K562 (cell line): Measurements from ENCODE around the gene FCER2. TPM values are rescaled to one million over a fixed set of nuclear protein-coding genes. Genes with fewer than 3 reads are reported as not detected.

Source experiments
- ATAC-seq: fragments of 200-7000 bp; cut with Tn5 transposase; 3 replicates; pipeline ENCODE4 v1.9.1; 2020; ENCODE audit warnings: moderate library complexity
- BruUV-seq: library from RNA; stranded (reverse); fragments of 400-500 nt; replicated peaks from 2 replicates; lab custom pipeline; 2021; lab: Mats Ljungman, UMichigan
- CTCF ChIA-PET: fragments of 300-600 bp; formaldehyde crosslinking; extraction: SDS; loops from one replicate; lab custom pipeline; 2021; ENCODE audit warnings: low intra/inter-chr PET ratio; lab: Yijun Ruan, JAX
- POLR2A ChIA-PET: fragments of 300-600, 350-650 bp; sonication (Branson Sonifier 250); formaldehyde crosslinking; extraction: SDS; loops from one replicate; lab custom pipeline; 2021; ENCODE audit warnings: antibody characterized with exemption, inconsistent platforms; lab: Yijun Ruan, JAX
- DNase-seq, 4 experiments: peaks; one replicate each; pipeline versions ENCODE4 v3.0.0 to v3.0.0-alpha.2; 2011 to 2018; ENCODE audit warnings: low spot score in 3 of 4, mixed read lengths in 3 of 4; ENCODE audit errors: extremely low read depth in 1 of 4
- FAIRE-seq: peaks from 2 replicates; lab custom pipeline; 2011; peaks lifted over from hg19 to GRCh38; lab: Jason Lieb, UNC
- H2AFZ ChIP-seq: 2 replicates; pipeline ENCODE4 v1.6.0; 2011; ENCODE audit warnings: low read depth, low read length, control low read depth, inconsistent platforms
- H3K27ac ChIP-seq: fragments of 200-600 bp; 3 replicates; pipeline ENCODE4 v1.8.0; 2011; ENCODE audit warnings: low read depth, mild to moderate bottlenecking, control low read depth, inconsistent platforms, low read length, moderate library complexity, mixed read lengths; ENCODE audit errors: extremely low read depth
- H3K27me3 ChIP-seq, 2 experiments: fragments of 300-600 bp in 1 of 2; 2 replicates in 1 of 2; 3 replicates in 1 of 2; pipeline versions ENCODE4 v1.6.0 to v1.8.0; 2011; ENCODE audit warnings: inconsistent platforms in 2 of 2, low read length in 2 of 2, mild to moderate bottlenecking in 1 of 2, mixed read lengths in 1 of 2, moderate library complexity in 1 of 2; ENCODE audit not compliant: control insufficient read depth in 2 of 2, insufficient read depth in 2 of 2
- H3K36me3 ChIP-seq: fragments of 300-600 bp; 3 replicates; pipeline ENCODE4 v1.8.0; 2011; ENCODE audit warnings: mild to moderate bottlenecking, low read length, inconsistent platforms; ENCODE audit not compliant: control insufficient read depth, insufficient read depth
- H3K4me1 ChIP-seq, 2 experiments: fragments of 200-600 bp in 1 of 2; replicated peaks in 1 of 2; 2 replicates in 1 of 2; 3 replicates in 1 of 2; pipeline versions ENCODE4 v1.5.1 to v1.8.0; 2011; ENCODE audit warnings: inconsistent platforms in 2 of 2, low read length in 2 of 2, mild to moderate bottlenecking in 1 of 2, mixed read lengths in 1 of 2, moderate library complexity in 1 of 2; ENCODE audit not compliant: control insufficient read depth in 2 of 2, insufficient read depth in 2 of 2
- H3K4me2 ChIP-seq: 2 replicates; pipeline ENCODE4 v1.6.1; 2011; ENCODE audit warnings: low read length, control low read depth, inconsistent platforms, mixed read lengths; ENCODE audit not compliant: insufficient read depth
- H3K4me3 ChIP-seq: fragments of 200-600 bp; sonication (generic), shearing (Covaris generic); 2 replicates; pipeline ENCODE4 v1.5.1; 2016; ENCODE audit warnings: control low read depth, inconsistent platforms
- H3K79me2 ChIP-seq: fragments of 200-600 bp; 3 replicates; pipeline ENCODE4 v1.8.0; 2011; ENCODE audit warnings: low read length, inconsistent platforms; ENCODE audit not compliant: control insufficient read depth, insufficient read depth
- H3K9ac ChIP-seq, 2 experiments: 2 replicates each; pipeline versions ENCODE4 v1.6.0 to v1.6.1; 2011; ENCODE audit warnings: low read depth in 2 of 2, low read length in 2 of 2, control low read depth in 1 of 2, inconsistent platforms in 1 of 2, mild to moderate bottlenecking in 1 of 2, mixed read lengths in 1 of 2; ENCODE audit not compliant: insufficient read depth in 1 of 2
- H3K9me1 ChIP-seq: one replicate; pipeline ENCODE4 v1.6.0; 2011; ENCODE audit warnings: inconsistent platforms, mild to moderate bottlenecking, low read length, moderate library complexity; ENCODE audit not compliant: control insufficient read depth, insufficient read depth
- H3K9me3 ChIP-seq: replicated peaks from 2 replicates; pipeline ENCODE4 v1.5.1; 2011; ENCODE audit warnings: low read depth, low read length, inconsistent platforms; ENCODE audit not compliant: control insufficient read depth, insufficient read depth
- H4K20me1 ChIP-seq: replicated peaks from 2 replicates; pipeline ENCODE4 v1.6.1; 2011; ENCODE audit warnings: low read length, inconsistent platforms, mixed read lengths; ENCODE audit not compliant: control insufficient read depth, insufficient read depth
- CTBP1 ChIP-seq: fragments of 450-650 bp; IDR thresholded peaks from 2 replicates; pipeline ENCODE4 v1.6.1; 2016; ENCODE audit warnings: borderline replicate concordance
- HNRNPUL1 ChIP-seq: fragments of 200-400 bp; formaldehyde crosslinking; IDR thresholded peaks from 2 replicates; pipeline ENCODE4 v1.6.1; 2017; ENCODE audit warnings: low read length
- LCOR ChIP-seq: sonication (generic); formaldehyde crosslinking; IDR thresholded peaks from 2 replicates; pipeline ENCODE4 v1.8.0; 2022; ENCODE audit warnings: mild to moderate bottlenecking, missing genetic modification reagents
- RFX1 ChIP-seq: fragments of 450-650 bp; IDR thresholded peaks from 2 replicates; pipeline ENCODE4 v1.6.1; 2016; ENCODE audit warnings: mild to moderate bottlenecking, moderate library complexity
- SNIP1 ChIP-seq: fragments of 450-650 bp; IDR thresholded peaks from 2 replicates; pipeline ENCODE4 v1.7.1; 2017; ENCODE audit warnings: low read depth, mild to moderate bottlenecking
- ZFP30 ChIP-seq: fragments of 250-450 bp; sonication (Bioruptor Pico); IDR thresholded peaks from 2 replicates; pipeline ENCODE4 v1.8.0; 2022; ENCODE audit warnings: moderate library complexity, mild to moderate bottlenecking, inconsistent platforms, borderline replicate concordance
- ZNF23 ChIP-seq: fragments of 250-450 bp; sonication (Bioruptor Pico); IDR thresholded peaks from 2 replicates; pipeline ENCODE4 v1.4.0; 2020; ENCODE audit warnings: mild to moderate bottlenecking
- ZNF316 ChIP-seq: fragments of 450-650 bp; IDR thresholded peaks from 2 replicates; pipeline ENCODE4 v1.6.1; 2016
- WGBS: fragments of 100-300 bp; shearing (Covaris generic); methylation state at CpG from one replicate; pipeline ENCODE4 v1.1.6; 2016; ENCODE audit warnings: low coverage, mixed read lengths; ENCODE audit not compliant: insufficient coverage; ENCODE audit errors: missing lambda C conversion rate; 5-methylcytosine and 5-hydroxymethylcytosine counted together
- in situ Hi-C: fragments of 300-500 bp; cut with MboI; formaldehyde crosslinking; loops from 4 replicates; pipeline ENCODE4 v1.15.0; 2018; ENCODE audit warnings: inconsistent platforms, mixed read lengths
- intact Hi-C: fragments of 100-400 bp; cut with micrococcal nuclease; formaldehyde crosslinking; loops from 2 replicates; pipeline ENCODE4 v1.14.2; 2022
- polyA plus RNA-seq, 8 experiments: library from polyadenylated mRNA; depleted of rRNA in 4 of 8; stranded (reverse) in 5 of 8; unstranded in 3 of 8; fragments of >200 nt; fragmentation: Nextera tagmentation in 2 of 8; fragmentation: Illumina TruSeq in 1 of 8; extraction: Ambion mirVana in 2 of 8; extraction: Trizol in 1 of 8; gene quantifications; 2 replicates each; pipeline versions ENCODE4 v1.2.1 to v1.2.3, GENCODE V29; 2011 to 2014; ENCODE audit warnings: inconsistent platforms in 1 of 8, missing spikeins in 1 of 8
- total RNA-seq, 7 experiments: library from RNA; depleted of rRNA in 6 of 7; stranded (reverse); fragments of >200 nt in 6 of 7; fragmentation: Illumina TruSeq in 2 of 7; extraction: Trizol in 2 of 7; gene quantifications; 2 replicates each; pipeline versions ENCODE4 v1.2.1 to v1.2.3, GENCODE V29; 2011 to 2021; ENCODE audit warnings: low replicate concordance in 1 of 7
- TF ChIP-seq, protein P1 (sequence below): fragments of 450-650 bp; formaldehyde crosslinking; IDR thresholded peaks from 2 replicates; pipeline ENCODE4 v1.4.0; 2022; ENCODE audit warnings: mild to moderate bottlenecking, moderate library complexity
- TF ChIP-seq, protein P2 (sequence below): sonication (generic); formaldehyde crosslinking; IDR thresholded peaks from 2 replicates; pipeline ENCODE4 v1.8.1; 2023; ENCODE audit warnings: mild to moderate bottlenecking, missing genetic modification reagents
- TF ChIP-seq, protein P3 (sequence below): conservative IDR thresholded peaks from 2 replicates; pipeline ENCODE4 v1.6.1; 2011; ENCODE audit warnings: low read depth, mild to moderate bottlenecking, low read length; ENCODE audit not compliant: control insufficient read depth
- TF ChIP-seq, protein P4 (sequence below), 3 experiments: fragments of 200-800 bp in 1 of 3; fragments of 250-450 bp in 1 of 3; fragments of 450-650 bp in 1 of 3; sonication (Bioruptor Pico) in 1 of 3; sonication (Bioruptor generic) in 1 of 3; formaldehyde crosslinking in 1 of 3; IDR thresholded peaks; 2 replicates each; pipeline versions ENCODE4 v1.6.1 to v1.8.0; 2016 to 2022; ENCODE audit warnings: mild to moderate bottlenecking in 2 of 3, missing genetic modification characterization in 2 of 3, missing compliant biosample characterization in 1 of 3, moderate library complexity in 1 of 3

FCER2 gene
- total and polyA plus RNA-seq, 9 of the 15 experiments (the other 6 are each of a cell fraction or from before 2014, with no cell fraction given): 0.11 TPM; not detected in 8

DNA sequence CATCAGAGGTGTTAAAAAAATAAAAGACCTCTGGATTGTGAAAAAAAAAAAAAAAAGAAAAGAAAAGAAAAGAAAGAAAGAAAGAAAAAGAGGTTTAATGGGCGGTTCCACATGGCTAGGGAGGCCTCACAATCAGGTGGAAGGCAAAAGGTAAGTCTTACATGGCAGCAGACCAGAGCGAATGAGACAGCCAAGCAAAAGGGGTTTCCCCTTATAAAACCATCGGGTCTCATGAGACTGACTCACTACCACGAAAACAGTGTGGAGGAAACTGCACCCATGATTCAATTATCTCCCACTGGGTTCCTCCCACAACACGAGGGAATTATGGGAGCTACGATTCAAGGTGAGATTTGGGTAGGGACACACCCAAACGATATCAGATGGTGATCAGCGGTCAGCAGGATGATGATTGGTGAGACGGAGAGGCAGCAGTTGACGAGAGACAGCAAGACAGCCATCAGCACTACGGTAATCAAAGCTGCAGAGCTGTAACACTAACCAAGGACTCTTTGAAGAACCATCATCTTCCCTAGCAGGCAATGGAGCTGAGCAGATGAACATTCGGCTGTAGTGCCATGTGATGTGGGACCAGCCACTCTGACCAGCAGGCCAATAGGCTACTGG is 49.3 kb upstream of the FCER2 start (continued):
- TF ChIP-seq CTBP1 (no peak), SNIP1 (no peak), ZNF316 (no peak)
- TF ChIP-seq, protein P1, sequence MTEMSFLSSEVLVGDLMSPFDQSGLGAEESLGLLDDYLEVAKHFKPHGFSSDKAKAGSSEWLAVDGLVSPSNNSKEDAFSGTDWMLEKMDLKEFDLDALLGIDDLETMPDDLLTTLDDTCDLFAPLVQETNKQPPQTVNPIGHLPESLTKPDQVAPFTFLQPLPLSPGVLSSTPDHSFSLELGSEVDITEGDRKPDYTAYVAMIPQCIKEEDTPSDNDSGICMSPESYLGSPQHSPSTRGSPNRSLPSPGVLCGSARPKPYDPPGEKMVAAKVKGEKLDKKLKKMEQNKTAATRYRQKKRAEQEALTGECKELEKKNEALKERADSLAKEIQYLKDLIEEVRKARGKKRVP (CRISPR knock-in tag): no peak
- TF ChIP-seq, protein P2, sequence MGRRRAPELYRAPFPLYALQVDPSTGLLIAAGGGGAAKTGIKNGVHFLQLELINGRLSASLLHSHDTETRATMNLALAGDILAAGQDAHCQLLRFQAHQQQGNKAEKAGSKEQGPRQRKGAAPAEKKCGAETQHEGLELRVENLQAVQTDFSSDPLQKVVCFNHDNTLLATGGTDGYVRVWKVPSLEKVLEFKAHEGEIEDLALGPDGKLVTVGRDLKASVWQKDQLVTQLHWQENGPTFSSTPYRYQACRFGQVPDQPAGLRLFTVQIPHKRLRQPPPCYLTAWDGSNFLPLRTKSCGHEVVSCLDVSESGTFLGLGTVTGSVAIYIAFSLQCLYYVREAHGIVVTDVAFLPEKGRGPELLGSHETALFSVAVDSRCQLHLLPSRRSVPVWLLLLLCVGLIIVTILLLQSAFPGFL (CRISPR knock-in tag): no peak
- TF ChIP-seq, protein P3, sequence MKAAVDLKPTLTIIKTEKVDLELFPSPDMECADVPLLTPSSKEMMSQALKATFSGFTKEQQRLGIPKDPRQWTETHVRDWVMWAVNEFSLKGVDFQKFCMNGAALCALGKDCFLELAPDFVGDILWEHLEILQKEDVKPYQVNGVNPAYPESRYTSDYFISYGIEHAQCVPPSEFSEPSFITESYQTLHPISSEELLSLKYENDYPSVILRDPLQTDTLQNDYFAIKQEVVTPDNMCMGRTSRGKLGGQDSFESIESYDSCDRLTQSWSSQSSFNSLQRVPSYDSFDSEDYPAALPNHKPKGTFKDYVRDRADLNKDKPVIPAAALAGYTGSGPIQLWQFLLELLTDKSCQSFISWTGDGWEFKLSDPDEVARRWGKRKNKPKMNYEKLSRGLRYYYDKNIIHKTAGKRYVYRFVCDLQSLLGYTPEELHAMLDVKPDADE: no peak

DNA sequence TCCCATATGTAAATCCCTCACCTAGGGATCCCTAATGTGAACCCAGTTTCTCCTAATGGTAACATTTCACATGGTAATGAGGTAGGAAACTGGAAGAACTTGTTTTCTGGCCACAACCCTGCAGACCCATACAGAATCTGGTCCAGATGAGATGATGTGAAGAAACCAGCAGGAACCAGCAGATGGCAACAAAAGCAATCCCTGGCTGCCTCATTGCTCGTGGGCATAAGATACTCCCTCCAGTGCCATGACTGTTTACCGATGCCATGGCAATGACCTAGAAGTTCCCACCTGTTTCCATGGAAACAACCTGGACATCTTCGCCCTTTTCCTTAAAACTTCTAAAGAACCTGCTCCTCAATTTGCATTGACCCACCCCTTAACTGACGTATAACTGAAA is 46.8 kb upstream of the FCER2 start:
- 0% methylated on average over 4 of the region's 4 CpGs for WGBS
- ChIA-PET POLR2A (no interaction called here), CTCF (interaction anchor here (0.6 kb wide), 1 partner anchor 51 kb away, joined by 5 read pairs; no protein-coding TSS in a partner anchor)
- Histone ChIP-seq H3K4me2 (no peak overlapping the region), H3K9me1 (no peaks in the 10 kb centered on the region), H3K36me3 (no peaks in the 10 kb centered on the region), H3K27ac (no peak overlapping the region), H3K27me3 (peaks cover 0 to 6% of the 10 kb centered on the region in 2 experiments; a peak in 2 of 5 replicates), H3K4me1 (no peaks in the 10 kb centered on the region), H2AFZ (no peak overlapping the region), H3K9ac (no peak overlapping the region), H3K9me3 (peaks cover 4% of the 10 kb centered on the region; the same call in 1 of the 2 replicates), H4K20me1 (no peaks in the 10 kb centered on the region), H3K4me3 (no peak overlapping the region), H3K79me2 (no peaks in the 10 kb centered on the region)
- no peak for DNase-seq
- no peak for FAIRE-seq
- ATAC-seq: peak; percentile 53; the same call in 2 of the 3 replicates
- in situ Hi-C loops (no loop called here), intact Hi-C loops (no loop called here)
- no TSS peak for BruUV-seq
- TF ChIP-seq ZNF23 (CRISPR knock-in tag) (no peak), HNRNPUL1 (no peak), RFX1 (peak; percentile 81), ZFP30 (CRISPR knock-in tag) (no peak), LCOR (no peak)
- TF ChIP-seq, protein P4, sequence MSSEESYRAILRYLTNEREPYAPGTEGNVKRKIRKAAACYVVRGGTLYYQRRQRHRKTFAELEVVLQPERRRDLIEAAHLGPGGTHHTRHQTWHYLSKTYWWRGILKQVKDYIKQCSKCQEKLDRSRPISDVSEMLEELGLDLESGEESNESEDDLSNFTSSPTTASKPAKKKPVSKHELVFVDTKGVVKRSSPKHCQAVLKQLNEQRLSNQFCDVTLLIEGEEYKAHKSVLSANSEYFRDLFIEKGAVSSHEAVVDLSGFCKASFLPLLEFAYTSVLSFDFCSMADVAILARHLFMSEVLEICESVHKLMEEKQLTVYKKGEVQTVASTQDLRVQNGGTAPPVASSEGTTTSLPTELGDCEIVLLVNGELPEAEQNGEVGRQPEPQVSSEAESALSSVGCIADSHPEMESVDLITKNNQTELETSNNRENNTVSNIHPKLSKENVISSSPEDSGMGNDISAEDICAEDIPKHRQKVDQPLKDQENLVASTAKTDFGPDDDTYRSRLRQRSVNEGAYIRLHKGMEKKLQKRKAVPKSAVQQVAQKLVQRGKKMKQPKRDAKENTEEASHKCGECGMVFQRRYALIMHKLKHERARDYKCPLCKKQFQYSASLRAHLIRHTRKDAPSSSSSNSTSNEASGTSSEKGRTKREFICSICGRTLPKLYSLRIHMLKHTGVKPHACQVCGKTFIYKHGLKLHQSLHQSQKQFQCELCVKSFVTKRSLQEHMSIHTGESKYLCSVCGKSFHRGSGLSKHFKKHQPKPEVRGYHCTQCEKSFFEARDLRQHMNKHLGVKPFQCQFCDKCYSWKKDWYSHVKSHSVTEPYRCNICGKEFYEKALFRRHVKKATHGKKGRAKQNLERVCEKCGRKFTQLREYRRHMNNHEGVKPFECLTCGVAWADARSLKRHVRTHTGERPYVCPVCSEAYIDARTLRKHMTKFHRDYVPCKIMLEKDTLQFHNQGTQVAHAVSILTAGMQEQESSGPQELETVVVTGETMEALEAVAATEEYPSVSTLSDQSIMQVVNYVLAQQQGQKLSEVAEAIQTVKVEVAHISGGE (CRISPR knock-in tag; IDR thresholded peaks at IDR 0.05): no peak
